Retinal pigment epithelial cell (primary cell): ENCODE results near the gene KIF26B.
"Not testable (repeated sequence)": the region's sequence is repeated elsewhere in the genome, so short reads cannot be mapped to it uniquely, and the experiment has no call there.

Experiments
- DNase-seq: peaks from one replicate; pipeline ENCODE4 v3.0.0-alpha.2; 2010; ENCODE audit warnings: low read depth
- H3K4me3 ChIP-seq: 2 replicates; pipeline ENCODE4 v1.5.1; 2011; ENCODE audit warnings: mild to moderate bottlenecking, low read length, control low read depth, moderate library complexity
- CTCF ChIP-seq: conservative IDR thresholded peaks from 2 replicates; pipeline ENCODE4 v1.5.1; 2011; ENCODE audit warnings: low read depth, low read length, control low read depth, inconsistent platforms

KIF26B gene

DNA sequence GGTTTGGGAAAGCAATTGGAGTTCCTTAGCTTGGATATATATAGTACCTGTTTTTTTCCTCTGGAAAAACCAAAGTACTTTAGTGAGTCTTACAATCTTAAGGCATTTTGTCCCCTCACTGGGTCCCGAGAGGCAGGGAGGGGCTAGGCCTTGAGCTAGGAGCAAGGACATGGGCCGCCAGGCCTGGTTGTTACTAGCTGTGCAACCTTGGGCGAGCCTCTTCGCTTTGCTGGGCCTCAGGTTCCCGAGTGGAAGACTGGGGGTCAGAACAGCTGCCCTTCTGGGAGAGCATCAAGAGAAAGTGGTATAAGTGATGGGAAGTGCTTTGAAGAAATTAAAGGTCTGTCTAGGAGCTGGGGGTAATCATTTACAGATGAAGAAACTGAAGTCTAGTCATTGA, 553.2 kb downstream of the KIF26B start:
- no peak for DNase-seq
- H3K4me3 ChIP-seq, result no peak overlapping the region
- TF ChIP-seq CTCF, result no peak

GRCh38 chr1:245710961-245711903, 556.4 kb downstream of the KIF26B start:
- no peak for TF ChIP-seq CTCF
- H3K4me3 ChIP-seq, result no peak overlapping the region
- no peak for DNase-seq

- DNase-seq, H3K4me3 ChIP-seq: not testable (repeated sequence)
Measured at GRCh38 chr1:245714027-245714426, 559.2 kb downstream of the KIF26B start.

GRCh38 chr1:245715291-245715701, 560.5 kb downstream of the KIF26B start:
- TF ChIP-seq CTCF, result no peak
- H3K4me3 ChIP-seq, result no peak overlapping the region
- no peak for DNase-seq

DNA sequence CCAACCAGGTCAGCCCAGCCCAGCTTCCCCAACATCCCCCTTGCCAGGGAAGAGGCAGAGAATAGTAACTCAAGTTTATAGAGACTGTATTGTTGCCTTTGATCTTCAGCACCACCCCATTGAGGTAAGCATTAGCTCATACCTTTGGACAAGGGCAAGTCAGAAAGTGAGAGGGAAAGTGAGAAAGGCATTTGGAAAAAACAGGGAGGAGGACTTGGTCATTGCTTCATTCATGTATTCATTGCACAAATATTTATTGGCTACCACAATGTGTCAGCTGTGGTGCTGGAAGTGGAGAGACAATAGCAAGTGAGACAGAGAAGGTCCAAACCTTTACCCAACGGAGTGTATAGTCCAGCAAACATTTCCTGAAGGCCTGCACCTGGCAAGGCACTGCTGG, 561.2 kb downstream of the KIF26B start:
- TF ChIP-seq CTCF, result no peak
- no peak overlapping the region for H3K4me3 ChIP-seq
- no peak for DNase-seq

GRCh38 chr1:245716561-245716960, 561.8 kb downstream of the KIF26B start:
- no peak for TF ChIP-seq CTCF
- DNase-seq, result no peak
- H3K4me3 ChIP-seq, result no peak overlapping the region

DNA sequence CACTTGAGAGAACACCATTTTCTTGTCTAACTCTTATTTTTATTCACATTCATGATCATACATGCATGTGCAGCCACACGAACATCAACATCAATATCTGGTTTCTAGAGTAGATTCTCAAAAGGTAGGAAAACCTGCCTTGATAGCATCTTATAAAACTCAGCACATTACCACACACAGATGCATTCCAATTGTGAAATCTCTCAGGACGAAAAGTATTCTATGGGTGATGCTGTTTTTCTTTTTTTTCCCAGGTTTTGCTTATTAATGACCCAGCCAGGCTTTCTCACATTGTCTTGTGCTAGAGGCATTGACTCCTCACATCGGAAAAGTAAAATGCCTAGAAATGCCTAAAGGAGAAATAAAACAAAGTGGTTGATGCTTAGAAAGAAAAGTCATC, 562.8 kb downstream of the KIF26B start:
- no peak overlapping the region for H3K4me3 ChIP-seq
- TF ChIP-seq CTCF, result no peak
- no peak for DNase-seq
